HG03457 (cell line): Measurements from ENCODE around the gene TCF12.

Experiments used
- ATAC-seq: cut with Tn5 transposase; IDR thresholded peaks from one replicate; pipeline ENCODE4 v1.9.1; 2021; ENCODE audit warnings: moderate number of reproducible peaks; ENCODE audit not compliant: unreplicated experiment

TCF12 gene

DNA sequence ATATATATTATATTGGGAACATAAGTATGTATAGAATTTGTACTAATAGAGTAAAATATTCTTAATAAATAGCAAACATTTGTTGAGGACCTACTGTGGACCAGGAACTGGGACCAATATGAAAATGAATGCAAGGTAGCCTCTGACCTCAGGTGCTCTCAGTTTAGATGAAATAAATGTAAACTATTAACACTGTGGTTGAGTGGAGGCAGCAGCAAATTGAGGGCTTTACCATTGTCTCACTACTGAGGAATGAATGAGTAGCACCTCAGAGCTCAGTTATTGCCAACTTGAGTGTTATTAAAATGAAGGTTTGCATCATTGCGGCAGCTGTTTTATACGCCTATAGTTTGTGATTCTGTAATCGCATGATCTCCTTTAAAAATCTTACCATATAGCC lies 366.9 kb downstream of the TCF12 start:
- ATAC-seq = peak; percentile 44

DNA sequence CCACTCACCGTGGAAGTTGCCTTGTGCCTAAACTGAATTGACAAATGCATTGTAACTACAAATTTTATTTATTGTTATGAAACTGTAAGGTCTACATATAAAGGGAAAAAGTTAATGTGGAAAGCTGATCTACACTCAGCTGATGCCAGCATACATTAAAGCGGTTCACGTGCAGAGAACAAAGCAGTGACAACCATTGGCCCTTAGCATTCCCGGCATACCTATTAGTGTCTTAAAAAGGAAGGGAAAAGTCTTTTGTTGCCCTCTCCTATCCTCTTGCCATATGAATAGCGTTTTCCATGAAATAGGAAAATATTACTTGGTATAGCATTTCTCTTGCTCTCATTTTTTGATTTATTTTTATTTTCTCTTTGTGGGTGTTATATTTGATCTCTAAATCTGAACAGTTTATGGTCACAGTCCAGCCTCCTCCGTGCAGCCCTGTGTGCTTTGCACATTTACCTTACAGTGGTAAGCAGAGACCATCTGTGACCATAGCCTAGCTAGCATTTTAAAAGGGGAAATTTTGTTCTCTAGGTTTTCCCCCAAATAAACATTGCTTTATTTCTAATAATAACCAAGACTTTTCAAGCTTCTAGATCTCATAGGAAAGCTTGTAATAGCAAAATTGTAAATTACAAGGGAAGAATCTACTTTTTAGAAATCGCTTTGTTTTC lies 368.1 kb downstream of the TCF12 start:
- no peak for ATAC-seq

DNA sequence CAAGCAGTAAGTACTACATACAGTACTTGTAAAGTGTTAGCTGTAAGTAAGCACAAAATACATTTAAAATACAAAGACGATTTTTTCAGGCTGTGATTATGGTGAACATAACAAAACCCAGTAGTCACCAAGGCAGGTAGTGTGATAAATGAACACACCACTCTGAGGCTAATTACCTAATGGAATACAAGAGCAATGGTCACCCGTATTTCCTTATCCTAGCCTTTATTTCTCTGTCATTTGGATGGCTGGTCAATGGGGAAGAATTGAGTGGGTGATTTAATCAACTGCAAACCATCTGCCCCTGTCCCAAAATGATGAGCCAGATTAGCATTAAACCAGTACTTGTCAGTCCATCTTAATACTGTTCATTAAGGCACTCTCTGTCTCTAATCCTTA lies 368.7 kb downstream of the TCF12 start:
- no peak for ATAC-seq

GRCh38 chr15:57288926-57289580 lies 370.6 kb downstream of the TCF12 start:
- ATAC-seq = no peak

- ATAC-seq = no peak
Measured at GRCh38 chr15:57290187-57290586, 371.7 kb downstream of the TCF12 start.

GRCh38 chr15:57290826-57291225 lies 372.4 kb downstream of the TCF12 start:
- no peak for ATAC-seq

DNA sequence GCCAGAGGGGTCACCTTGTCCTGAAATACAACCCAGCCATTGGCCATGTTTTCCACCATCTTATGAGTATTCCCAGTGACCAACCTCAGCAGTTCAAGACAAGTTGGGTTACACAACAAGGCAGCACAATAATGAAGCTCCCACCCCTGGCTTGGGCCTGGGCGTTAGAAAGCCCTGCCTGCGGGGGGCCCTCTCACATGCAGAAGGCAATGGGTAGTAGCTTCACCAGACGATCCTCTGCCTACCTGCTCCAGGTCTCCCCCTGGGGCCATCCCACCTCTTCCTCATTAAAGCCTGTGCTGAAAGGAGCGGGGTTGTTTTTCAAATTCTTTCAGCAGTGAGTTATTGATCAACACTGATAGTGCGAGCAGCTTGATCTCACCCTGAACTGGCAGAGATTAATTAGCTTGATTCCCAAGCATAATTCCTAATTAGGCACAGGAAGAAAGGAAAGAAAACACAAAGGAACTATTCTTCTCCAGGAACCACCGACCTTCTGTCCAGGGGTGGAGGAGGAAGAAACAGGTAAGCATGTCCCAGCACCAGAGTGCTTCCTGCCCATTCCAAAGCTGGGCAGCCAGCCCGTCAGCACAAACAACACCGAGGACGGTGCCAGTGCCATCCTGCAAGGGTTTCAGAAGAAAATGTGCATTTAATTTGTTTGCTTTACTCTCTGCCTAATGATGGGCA lies 378.2 kb downstream of the TCF12 start:
- no peak for ATAC-seq

DNA sequence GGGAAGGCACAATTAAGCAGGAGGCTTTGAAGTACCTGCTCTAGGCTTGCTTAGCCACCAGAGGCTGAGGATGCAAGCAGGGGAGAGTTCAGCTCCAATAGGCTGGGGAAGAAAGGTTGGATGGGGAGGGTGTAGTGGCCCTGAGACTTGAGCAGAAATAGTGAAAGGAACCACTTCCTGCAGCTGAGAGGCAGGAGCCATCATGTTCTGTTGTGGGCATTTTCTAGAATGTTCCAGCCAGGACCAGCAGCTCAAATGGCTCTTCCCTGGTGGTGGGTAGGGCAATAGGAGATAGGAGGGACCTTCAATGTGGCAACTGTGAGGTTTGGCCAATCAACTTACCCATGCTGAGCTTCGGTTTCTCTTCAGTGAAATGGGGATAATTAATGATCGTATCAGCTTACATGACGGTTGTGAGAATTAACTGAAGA lies 378.7 kb downstream of the TCF12 start:
- ATAC-seq = no peak

GRCh38 chr15:57297630-57298029 lies 379.2 kb downstream of the TCF12 start:
- ATAC-seq = no peak

- no peak for ATAC-seq
Measured at GRCh38 chr15:57298204-57298603, 379.8 kb downstream of the TCF12 start.

- no peak for ATAC-seq
Measured at GRCh38 chr15:57298843-57299550, 380.6 kb downstream of the TCF12 start.

DNA sequence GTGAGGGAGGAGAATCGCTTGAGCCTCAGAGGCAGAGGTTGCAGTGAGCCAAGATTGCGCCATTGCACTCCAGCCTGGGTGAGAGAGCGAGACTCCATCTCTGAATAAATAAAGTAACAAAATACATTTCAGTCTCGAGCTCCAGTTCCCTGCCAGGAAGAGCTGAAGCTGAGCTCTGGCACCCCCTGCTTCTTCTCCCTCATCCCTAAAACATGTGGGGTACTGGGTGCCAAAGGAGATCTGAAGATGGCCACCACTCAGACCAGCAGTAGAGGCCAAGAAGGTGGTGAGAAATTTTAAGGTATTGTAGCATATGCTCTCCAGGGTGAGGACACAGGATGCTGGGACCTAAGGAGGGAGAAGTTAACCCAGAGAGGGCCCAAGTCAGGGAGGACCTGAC lies 382.9 kb downstream of the TCF12 start:
- ATAC-seq = no peak

GRCh38 chr15:57302640-57303257 lies 384.3 kb downstream of the TCF12 start:
- no peak for ATAC-seq

GRCh38 chr15:57305009-57305408 lies 386.6 kb downstream of the TCF12 start:
- ATAC-seq = no peak

DNA sequence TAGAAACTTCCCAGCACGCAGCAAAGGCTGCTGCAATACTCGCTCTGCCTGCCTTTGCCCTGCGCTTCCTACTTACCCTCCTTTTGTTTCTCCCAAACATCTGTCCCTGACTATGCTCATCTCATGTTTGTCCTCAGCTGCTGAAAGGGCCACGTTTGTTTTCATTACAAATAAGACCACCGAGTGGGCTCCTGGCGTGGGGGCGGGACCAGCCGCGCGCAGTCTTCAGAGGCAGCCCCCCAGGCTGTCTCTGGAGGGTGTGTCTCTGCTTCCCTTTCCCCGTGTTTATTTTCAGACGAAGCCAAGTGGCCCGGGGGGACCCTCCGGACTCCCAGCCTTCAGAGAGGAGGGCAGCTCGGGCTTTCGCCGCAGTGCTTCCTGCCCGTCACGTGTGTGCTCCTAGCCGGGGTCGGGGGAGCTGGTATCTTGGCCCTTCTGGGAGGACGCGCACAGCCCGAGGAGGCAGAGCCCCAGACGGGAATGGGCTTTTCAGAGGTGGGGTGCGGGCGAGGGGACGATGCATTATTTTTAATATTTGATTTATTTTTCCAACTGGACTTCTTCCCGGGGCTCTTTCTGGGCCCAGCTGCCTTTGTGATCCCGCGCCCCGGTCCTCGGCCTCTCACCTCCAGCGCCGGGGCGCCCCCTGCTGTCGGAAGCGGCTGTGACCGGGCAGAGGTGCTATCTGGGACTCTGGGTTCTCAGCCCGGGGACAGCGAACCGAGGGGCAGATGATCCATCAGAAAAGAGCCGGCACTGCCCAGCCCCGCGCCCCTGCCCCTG lies 387.9 kb downstream of the TCF12 start:
- no peak for ATAC-seq

DNA sequence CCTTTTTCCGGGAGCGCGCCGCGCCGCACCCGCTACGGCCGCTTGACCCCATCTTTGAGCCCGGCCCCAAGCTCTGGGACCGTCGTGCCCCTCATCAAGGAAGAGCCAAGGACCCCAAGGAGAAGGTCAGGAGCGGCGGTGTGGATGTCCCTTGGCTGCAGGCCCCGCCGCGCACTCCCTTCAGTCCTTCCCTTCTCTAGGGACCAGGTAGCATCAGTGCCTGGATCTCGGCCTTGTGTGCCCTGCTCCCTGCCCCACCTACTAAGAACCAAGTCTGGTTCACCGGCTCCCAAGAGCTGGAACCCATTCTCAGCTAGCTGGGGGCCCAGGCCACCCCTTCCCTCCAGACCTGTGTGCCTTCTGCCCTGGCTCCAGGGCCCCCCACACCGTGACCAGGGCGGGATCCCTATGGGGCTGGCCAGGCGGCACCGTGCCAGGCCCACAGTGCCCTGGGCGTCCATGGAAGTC lies 388.5 kb downstream of the TCF12 start:
- no peak for ATAC-seq

DNA sequence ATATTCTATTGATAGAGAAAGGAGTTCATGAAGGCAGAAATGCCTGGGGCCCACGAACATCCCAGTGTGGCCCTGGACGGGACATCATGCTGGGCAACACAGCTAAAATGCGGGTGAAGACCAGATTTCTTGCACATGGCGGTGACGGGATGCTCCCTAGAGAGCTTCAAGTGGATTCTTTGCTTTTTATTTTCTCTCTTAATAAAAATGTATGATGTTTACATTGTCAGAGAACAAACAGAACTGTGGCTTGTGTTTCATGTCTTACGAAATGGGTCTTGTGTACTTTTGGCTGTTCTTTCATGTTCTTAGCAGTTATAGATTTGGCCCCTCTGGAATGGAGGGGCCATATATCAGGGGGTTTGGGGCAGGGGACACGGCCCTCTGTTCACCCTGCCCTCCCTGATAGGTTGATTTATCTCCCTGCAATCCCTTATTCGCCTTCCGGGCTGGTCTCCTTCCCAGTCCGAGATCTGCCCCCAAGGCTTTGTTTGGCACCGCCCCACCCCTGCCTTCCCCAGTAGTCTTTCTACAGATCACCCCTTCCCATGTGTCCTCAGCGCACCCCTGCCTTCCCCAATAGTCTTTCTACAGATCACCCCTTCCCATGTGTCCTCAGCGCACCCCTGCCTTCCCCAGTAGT lies 389.2 kb downstream of the TCF12 start:
- no peak for ATAC-seq

DNA sequence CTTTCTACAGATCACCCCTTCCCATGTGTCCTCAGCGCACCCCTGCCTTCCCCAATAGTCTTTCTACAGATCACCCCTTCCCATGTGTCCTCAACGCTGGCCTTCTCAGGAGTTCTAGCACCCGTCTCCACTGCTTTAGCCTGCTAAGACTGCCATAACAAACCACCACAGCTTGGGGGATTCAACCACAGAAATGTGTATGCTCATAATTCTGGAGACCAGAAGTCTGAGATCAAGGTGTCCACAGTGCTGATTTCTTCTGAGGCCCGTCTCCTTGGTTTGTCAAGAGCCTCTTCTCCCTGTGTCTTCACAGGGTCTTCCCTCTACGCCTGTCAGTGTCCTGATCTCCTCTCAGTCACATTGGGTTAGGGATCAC lies 389.7 kb downstream of the TCF12 start:
- no peak for ATAC-seq

- ATAC-seq = no peak
Measured at GRCh38 chr15:57309856-57310760, 391.7 kb downstream of the TCF12 start.
